ENCODE measurements around the gene DDR2.

GRCh38 chr1:162688931-162689330 lies 56.7 kb downstream of the DDR2 start:
- TF ChIP-seq TAF1 (IDR thresholded peaks at IDR 0.05; ENCODE audit: low read depth, low read length) (no peak), POLR2A (IDR thresholded peaks at IDR 0.05; ENCODE audit: low read depth, low read length) (no peak), POLR2AphosphoS5 (IDR thresholded peaks at IDR 0.05; ENCODE audit: low read depth, low read length) (no peak), POU2F2 (IDR thresholded peaks at IDR 0.05; ENCODE audit: low read depth, low read length) (no peak), SPI1 (IDR thresholded peaks at IDR 0.05; ENCODE audit: low read depth, low read length) (no peak)

All from GM12891 (cell line).